ENCODE results near the gene METTL4.

- TF ChIP-seq TAF1 (IDR thresholded peaks at IDR 0.05; ENCODE audit: borderline replicate concordance, low read depth, low read length) (no peak), POLR2A (IDR thresholded peaks at IDR 0.05; ENCODE audit: low read depth, low read length) (no peak), POLR2AphosphoS5 (IDR thresholded peaks at IDR 0.05; ENCODE audit: low read depth, low read length) (no peak)
Observed at GRCh38 chr18:2535419-2535910, 35.8 kb downstream of the METTL4 start.
